Stimulated activated CD4-positive, alpha-beta T cell treated with anti-CD3 and anti-CD28 coated beads, Interleukin-4, amount 100 ng/mL, for 48 hours (primary cell): Measurements from ENCODE around the gene COPB2.
"Not testable (repeated sequence)": the region's sequence is repeated elsewhere in the genome, so short reads cannot be mapped to it uniquely, and the experiment has no call there.

Source experiments
- DNase-seq, 2 donors: peaks; one replicate each; pipeline ENCODE4 v3.0.0-alpha.2; 2020; ENCODE audit warnings: low read depth in 2 of 2

The COPB2 gene

DNA sequence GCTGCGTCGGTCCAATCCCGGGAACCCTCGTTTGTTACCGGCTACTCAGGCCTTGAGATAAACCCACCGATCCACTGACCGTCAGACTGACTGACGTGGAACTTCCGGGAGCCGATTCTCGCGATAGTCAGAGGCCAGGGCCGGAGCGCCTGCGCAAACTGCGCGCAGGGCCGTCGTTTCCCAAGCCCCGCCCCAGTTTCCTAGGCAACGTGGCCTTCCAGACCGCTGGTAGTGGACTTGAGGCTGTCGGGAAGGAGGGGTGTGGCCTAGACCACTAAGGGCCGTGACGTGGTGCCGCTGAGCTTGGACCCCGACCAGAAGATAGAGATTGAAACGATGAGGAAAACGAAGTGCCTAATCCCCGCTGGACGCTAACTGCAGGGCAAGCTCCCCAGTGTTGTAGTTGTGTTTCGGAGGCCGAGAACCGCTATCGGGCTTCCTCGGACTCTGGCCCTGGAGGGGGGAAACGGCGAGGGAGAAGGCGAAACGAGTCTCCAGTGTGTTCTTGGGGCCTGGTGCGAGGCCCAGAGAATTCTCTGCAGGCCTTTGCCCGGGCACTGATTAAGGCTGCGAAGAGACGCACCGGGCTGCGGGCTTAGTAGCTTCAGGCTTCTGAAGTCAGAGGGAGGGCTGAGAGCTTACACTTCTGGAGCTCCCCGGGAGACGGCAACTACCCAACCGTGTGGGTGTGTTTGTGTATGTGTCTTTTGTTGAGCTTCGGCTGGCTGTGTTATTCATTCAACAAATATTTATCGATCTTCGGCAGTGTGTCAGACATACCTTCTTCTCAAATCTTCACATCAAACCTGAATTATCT, at the start of gene COPB2:
Gene COPB2 (minus strand): TSS at position 96 of the 817 bp plus-strand sequence. CDS start 97 bp downstream, outside the sequence.
- peak; percentile 94 to 96 for DNase-seq

DNA sequence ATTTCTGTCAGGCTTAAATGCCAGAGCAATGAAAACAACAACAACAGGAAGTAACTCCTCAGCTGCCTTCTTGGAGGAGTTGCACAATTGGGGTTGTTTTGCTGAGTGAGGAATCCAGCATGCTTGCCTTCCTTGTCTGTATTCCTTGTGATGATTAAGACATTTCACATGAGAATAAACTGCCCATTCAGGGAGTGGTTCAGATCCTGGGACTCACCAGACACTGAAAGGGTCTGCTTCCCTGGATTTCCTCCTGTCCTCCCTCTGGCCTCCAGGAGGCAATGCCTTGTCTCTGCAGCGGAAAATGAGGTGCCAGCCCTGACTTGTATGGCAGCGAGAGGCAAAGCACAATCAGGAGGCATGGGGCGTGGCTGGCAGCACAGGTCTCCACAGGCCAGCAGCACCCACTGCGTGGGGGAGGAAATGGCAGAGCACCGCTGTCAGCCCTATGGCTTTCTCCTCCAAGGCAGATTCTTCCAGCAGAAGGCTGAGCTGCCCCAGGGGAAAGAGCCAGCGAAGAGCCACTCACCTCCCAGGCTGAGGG, 45.4 kb upstream of the COPB2 start:
- no peak for DNase-seq

DNA sequence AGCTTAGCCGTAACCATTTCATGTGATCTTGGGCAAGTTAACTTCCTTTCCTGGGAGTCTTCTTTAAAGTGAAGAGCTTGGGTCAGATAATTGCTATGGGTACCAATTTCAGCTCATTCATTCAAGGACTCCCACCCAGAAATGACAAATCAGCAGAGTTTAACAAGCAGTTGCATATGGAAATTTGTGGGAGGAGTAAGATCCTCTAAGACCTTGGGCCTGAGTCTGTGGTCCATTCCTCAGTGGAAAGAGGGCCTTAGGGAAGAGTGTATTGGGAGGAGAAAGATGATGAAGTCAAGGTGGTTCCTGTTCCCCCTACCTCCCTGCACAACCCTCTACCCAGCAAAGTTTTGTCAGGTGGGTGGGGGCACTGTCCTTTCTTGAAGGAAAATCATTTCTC, 44.8 kb upstream of the COPB2 start:
- no peak for DNase-seq

DNA sequence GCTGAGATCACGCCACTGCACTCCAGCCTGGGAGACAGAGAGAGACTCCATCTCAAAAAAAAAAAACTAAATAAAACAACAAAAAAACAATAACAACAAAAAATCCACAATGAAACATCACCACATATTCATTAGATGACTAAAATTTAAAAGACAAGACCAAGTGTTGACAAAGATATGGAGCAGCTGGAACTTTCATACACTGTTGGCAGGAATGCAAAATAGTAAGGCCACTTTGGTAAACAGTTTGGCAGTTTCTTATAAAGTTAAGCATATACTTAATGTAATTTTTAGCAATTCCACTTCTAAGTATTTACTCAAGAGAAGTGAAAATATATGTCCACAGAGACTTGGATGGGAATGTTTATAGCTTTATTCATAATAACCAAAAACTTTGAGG, 43.6 kb upstream of the COPB2 start:
- no peak for DNase-seq

DNA sequence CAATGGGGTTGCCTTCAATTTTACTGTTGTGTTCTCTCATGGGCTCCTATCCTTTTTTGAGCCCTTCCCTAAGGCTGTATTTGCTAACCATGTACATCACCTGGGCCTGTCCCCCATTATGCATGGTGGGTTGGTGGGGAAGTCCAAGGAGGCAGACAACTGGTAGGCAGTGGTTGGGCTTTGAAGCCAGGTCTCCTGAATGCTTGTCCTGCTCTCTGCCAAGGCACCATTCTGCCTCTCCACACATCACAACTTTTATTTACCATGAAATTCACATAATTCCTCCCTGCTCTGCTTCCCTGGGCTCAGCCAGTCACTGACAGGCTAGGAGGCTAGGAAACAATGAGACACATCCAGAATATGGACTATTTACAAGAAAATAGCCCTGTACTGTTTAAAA, 41.0 kb upstream of the COPB2 start:
- DNase-seq = no peak

DNA sequence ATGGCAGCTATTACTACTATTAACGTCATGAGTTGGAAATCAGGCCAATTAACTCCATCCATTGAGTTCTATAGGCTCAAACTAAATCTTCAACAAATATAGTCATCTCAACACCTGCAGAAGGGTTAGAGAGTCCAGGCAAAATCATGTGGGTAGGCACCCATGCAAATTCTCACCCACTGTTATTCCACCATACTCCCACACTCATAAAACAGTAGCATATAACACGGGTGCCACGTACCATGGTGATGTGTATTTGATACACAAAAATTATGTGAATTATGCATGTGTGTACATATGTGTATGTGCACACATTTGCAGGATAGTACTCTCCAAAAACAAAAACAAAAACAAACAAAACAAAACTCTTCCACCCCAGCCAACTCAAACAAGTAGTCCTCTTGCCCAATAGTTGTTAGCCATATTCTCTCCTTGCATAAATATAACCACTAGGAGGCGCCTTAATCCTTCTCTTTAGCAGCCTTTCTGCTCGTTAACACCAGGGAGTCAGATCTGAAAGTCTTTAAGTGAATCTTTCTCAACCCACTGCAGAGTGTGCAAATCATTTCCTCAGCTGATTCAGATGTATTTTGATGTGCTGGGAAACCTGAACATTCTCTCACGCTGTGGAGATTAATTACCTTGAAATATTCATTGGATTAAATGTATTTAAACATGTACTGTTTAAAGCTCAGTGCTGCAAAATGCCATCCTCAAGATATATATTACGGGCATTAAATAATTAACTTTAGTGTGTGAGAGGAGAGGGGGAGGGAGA, 38.0 kb upstream of the COPB2 start:
- no peak for DNase-seq

DNA sequence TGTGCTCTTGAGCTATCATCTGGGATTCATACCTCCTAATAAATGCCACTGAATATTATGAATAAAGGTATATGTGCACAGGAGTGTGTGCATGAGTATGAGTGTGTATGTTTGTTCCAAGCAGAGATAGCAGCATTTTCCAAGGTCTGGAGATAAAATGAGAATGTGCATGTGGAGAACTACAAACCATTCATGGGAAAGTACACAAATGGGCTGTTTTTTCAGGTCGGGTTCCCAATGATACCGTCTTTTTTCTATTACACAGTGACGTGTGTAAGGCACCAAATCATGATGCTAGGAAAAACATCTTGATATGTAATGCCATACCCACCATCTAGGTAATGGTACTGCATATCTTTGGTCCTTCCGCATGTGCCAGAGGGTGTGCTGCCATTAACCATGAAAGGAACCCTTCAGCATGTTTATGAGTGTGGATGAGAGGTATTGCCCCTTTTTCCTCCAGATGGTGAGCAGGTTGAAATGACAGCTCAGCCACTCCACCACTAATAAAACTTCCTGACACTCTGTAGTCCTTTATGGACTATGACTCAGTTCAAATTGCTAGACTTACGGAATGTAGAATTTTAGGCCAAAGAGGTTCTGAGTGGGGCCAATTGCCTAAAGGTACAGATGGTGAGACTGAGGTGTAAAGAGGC, 36.4 kb upstream of the COPB2 start:
- no peak for DNase-seq

DNA sequence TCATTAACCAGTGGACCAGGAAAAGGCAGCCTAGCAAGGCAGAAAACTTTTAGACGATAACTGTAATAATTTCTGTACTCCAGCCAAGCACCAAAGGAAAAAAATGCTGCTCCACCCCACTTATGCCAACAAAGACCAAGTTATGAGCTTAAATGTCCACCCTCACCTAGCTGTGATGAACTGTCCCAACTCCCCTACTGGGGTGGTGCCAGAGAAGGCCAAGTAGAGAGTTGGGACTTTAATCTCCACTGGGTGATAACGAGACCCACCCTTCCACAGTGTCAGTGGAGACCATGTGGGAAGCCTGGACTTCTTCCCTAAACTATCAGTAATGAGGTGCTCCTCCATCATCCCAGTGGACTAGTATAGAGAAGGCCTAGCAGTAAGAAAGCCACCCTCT, 33.8 kb upstream of the COPB2 start:
- DNase-seq = no peak

DNA sequence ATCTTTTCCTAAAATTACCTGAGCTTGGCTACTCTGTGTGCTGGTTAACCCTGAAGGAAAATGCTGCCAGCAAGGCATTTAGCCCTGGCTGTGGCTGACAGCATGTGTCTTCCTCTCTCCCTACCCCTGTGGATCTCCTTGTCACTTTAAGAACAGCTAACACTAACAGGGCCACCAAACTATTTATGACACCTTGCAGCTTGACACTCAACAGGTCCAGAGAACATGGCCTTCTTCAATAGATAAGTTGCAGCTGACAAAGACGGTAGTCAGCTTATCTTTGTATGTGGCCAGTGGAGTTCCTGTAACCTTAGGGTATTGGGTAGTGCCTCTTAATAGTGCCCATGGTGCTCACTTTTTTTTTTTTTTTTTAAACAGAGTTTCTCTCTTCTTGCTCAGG, 32.0 kb upstream of the COPB2 start:
- no peak for DNase-seq

DNA sequence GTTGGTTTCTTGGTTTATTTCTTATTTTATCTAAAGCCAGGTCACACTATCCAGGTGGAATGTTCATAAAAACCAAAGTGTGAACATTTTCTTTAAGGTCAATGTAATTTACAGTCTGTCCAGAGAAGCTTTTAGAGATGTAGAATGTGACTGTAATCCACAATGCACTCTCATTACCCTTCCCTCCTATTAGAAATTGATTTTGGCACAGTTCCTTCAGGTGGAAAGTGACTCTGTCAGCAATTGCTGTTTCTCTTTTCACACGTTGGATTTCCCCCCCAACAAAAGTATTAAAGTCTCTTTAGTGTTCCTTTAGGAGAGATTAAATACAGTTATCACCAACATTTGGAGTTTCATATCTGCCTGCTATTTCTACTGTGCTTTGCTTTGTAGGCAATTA, 31.6 kb upstream of the COPB2 start:
- no peak for DNase-seq

DNA sequence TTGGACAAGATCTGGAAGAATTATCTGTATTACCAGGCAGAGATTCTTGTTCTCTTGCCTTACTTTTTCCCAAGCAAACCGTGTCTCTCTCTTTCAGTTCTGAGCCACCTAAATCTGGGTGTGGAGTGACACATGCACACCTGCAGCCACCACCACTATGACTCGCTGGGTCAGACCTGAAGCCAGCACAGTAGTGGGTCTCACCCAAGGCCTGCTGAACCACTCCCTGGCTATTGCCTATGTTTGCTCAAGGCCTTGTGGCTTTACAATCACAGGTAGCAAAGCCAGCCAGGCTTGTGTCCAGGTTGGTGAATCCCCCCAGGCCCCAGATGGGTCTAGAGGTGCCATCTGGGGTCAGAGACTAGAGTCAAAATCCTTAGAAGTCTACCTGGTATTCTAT, 28.7 kb upstream of the COPB2 start:
- DNase-seq = no peak

DNA sequence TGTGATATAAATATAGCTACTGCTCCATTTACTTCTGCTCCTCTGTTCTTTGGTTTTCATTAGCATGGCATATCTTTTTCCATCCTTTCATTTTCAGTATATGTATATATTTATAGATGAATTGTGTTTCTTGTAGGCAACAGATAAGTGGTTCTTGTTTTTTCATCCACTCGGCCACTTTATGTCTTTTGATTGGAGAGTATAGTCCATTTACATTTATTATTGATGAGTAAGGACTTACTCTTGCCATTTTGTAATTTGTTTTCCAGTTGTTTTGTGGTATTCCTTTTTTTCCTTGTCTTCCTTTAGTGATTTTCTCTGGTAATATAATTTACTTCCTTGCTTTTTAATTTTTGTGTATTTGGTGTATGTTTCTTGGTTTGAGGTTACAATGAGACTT, 26.8 kb upstream of the COPB2 start:
- DNase-seq = no peak

DNA sequence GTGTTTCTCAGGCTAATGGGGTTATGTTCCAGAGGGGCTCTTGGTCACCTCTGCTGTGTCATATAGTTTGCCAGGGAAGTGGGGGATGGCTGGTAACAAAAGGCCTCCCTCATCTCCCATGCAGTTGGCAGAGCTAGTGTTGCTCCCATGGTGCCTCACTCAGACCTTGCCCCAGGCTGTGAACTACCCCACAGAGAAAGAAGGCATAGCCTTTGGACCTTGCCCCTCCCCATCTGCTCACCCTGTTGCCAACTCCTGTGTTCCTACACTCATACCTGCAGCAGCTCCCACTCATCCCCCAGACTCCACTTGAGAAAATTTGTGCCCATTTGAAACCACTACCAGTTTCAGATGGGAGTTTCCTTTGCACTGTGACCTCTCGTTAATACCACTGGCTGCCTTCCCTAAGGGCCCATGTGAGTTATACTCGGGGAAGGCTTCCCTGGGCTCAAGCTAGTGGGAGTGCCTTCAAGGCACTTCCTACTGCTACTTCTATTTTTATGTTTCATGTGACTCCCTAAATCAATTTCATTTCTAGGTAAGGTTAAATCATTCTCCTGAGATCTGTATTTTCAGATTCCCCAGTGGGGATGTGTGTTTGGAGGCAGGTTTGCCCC, 25.3 kb upstream of the COPB2 start:
- no peak for DNase-seq

DNA sequence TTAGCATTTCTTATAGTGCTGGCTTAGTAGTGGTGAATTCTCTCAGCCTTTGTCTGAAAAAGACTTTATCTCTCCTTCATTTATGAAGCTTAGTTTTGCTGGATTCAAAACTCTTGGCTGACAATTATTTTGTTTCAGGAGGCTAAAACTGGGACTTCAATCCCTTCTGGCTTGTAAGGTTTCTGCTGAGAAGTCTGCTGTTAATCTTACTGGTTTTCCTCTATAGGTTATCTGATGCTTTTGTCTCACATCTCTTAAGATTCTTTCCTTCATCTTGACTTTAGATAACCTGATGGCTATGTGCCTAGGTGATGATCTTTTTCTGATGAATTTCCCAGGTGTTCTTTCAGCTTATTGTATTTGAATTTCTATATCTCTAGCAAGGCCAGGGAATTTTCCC, 23.4 kb upstream of the COPB2 start:
- not testable (repeated sequence) for DNase-seq

DNA sequence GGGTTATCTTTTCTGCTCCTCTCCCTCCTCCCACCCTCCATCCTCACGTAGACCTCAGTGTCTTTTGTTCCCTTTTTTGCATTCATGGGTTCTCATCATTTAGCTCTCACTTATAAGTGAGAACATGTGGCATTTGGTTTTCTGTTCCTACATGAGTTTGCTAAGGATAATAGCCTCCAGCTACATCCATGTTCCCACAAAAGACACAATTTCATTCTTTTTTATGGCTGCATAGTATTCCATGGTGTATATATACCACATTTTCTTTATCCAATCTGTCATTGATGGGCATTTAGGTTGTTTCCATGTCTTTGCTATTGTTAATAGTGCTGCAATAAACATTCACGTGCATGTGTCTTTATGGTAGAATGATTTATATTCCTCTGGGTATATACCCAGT, 11.7 kb upstream of the COPB2 start:
- not testable (repeated sequence) for DNase-seq

DNA sequence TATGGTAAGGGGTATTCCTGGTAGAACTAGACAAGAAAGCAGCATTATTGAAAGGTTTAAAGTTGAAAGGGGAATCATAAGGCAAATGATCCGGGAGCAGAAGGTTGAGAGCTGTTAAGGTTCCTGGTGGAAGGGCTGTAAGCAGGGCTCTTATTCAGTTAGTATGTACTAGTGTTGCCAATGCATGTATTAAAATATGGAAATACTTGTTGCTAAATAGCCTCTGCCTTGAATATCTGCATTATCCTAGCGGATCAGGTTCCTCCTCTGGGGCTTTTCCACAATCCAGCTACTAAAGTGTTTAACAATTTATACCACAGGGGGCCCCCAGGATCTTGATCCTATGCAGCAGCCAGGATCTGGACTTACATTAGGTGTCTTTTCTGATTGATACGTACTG, 7.3 kb upstream of the COPB2 start:
- DNase-seq = no peak

DNA sequence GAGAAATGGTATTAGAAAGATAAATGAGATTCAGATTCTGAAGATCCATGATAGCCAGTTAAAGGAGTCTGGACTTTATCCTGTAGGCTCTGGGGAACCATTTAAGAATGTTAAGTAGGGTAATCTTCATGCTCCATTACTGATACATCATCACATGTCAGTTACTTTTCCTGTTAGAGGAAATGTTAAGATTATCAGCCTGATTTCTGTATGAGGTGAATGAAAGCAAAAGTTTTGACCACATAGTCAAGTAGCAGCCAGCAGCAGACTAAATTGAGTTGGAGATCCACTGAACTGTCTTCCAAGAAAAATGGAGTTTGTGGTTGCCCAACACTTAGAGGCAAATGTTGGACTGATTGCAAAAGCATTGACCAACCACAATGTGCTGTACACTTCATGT, 4.7 kb upstream of the COPB2 start:
- DNase-seq = no peak

DNA sequence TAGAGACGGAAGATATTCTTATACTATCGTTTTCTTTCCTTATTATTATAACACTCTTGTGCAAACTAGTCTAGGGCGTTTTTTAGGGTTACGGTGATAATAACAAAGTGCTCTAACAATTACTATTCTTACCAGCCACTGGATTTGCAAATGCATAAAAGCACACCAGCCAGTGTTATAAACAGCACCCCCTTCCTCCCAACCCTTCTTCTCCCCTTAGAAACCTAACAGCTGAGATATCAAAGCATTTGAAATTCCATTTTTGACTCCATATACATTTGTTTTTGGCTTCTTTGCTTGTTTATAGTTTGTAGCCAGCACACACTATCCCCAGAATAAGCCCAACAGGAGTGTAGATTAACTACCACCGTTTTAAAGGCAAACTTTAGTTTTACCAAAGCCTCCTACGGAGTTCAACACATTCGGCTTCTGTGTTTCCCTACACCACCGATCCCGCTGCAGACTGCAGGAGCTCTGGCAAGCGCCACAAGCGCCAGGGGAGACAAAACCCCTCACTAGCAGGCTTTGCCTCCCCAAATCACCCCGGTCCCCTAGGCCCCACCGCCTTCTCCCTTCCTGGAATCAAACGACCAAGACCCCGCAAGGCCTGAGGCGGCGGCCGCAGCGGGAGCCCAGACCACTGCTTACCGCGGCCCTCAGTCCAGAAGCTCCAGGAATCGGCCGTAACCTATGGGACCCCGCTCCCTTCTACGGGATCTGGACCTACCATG, 461 bp downstream of the COPB2 start:
- peak; percentile 2 to 19 for DNase-seq

DNA sequence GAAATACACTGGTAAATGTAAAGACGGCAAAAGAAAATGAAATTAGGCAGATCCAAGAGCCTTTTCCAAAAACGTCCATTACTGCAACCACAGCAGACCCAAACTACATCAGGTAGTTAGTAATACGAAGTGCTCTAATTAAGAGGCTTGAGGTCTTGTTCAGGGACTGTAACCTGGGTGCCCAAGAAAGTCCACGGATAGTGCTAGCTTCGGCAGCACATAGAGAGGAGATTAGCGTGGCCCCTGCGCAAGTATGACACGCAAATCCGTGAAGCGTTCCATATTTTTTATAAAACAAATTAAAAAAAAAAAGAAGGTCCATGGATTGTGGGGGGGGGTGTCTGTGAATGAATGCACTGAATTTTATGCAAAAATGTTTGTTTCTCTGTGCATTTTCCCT, 1.4 kb downstream of the COPB2 start:
- DNase-seq = no peak

DNA sequence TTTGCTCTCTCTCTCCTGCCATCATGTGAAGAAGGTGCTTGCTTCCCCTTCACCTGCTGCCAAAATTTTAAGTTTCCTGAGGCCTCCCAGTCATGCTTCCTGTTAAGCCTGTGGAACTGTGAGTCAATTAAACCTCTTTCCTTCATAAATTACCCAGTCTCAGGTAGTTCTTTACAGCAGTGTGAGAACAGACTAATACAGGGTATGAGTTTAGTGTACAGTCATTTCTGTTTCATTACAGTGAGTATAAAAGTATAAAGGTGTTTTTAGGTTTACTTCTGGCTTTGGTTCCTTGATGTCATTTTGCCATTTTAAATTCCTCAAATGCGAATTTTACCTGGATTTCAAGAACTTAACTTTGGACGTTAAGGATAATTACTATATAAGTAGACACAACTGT, 7.2 kb downstream of the COPB2 start:
- DNase-seq = not testable (repeated sequence)

DNA sequence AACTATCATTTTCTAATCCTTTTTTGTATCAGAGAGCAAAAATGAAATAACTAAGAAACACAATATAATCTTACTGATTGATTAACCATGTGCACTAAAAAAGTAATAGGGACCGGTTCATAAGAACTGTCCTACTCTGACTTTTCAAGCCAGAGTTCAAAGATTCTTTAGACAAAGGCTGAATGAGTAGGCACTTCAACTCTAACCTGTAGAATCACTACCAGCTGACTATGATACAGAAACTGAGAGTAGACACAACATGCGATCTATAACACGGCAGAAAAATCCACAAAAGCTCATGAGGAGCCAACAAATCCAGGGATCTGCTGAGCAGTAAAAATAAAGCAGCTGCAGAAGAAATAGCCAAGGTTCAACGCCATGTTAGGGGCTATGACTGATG, 8.9 kb downstream of the COPB2 start:
- DNase-seq = no peak
